MM.1S (cell line): ENCODE data around the gene CAV1.

Experiments
- DNase-seq: peaks from one replicate; pipeline ENCODE4 v3.0.0-alpha.2; 2015
- H2AFZ ChIP-seq: fragments of 300-600 bp; sonication (generic); 2 replicates; pipeline ENCODE4 v1.6.0; 2016; ENCODE audit warnings: antibody characterized with exemption, low read length
- H3F3A ChIP-seq: fragments of 300-600 bp; sonication (generic); 2 replicates; pipeline ENCODE4 v1.6.1; 2016; ENCODE audit warnings: mild to moderate bottlenecking, antibody characterized with exemption, low read length, moderate library complexity, mixed read lengths; ENCODE audit not compliant: insufficient read depth
- H3K27ac ChIP-seq: fragments of 300-600 bp; sonication (generic); 2 replicates; pipeline ENCODE4 v1.5.1; 2016; ENCODE audit warnings: mild to moderate bottlenecking, low read length
- H3K27me3 ChIP-seq: fragments of 300-600 bp; sonication (generic); replicated peaks from 2 replicates; pipeline ENCODE4 v1.6.0; 2016; ENCODE audit warnings: low read length; ENCODE audit not compliant: insufficient read depth
- H3K36me3 ChIP-seq: fragments of 300-600 bp; sonication (generic); replicated peaks from 2 replicates; pipeline ENCODE4 v1.6.1; 2016; ENCODE audit warnings: mild to moderate bottlenecking, low read length, mixed read lengths; ENCODE audit not compliant: insufficient read depth
- H3K4me1 ChIP-seq: fragments of 300-600 bp; sonication (generic); 2 replicates; pipeline ENCODE4 v1.6.1; 2016; ENCODE audit warnings: low read length, mixed read lengths
- H3K4me2 ChIP-seq: fragments of 300-600 bp; sonication (generic); 2 replicates; pipeline ENCODE4 v1.6.0; 2016; ENCODE audit warnings: low read depth, low read length
- H3K4me3 ChIP-seq: fragments of 300-600 bp; sonication (generic); 2 replicates; pipeline ENCODE4 v1.5.1; 2016; ENCODE audit warnings: low read length, mixed read lengths
- H3K79me2 ChIP-seq: fragments of 300-600 bp; sonication (generic); 2 replicates; pipeline ENCODE4 v1.6.1; 2016; ENCODE audit warnings: mixed run types, low read length, mixed read lengths
- H3K9ac ChIP-seq: fragments of 300-600 bp; sonication (generic); 2 replicates; pipeline ENCODE4 v1.6.1; 2016; ENCODE audit warnings: low read length, mixed read lengths
- H3K9me2 ChIP-seq: fragments of 300-600 bp; sonication (generic); replicated peaks from 2 replicates; pipeline ENCODE4 v1.6.1; 2016; ENCODE audit warnings: mild to moderate bottlenecking, low read length, mixed read lengths; ENCODE audit not compliant: insufficient read depth
- H3K9me3 ChIP-seq: fragments of 300-600 bp; sonication (generic); replicated peaks from 2 replicates; pipeline ENCODE4 v1.6.1; 2016; ENCODE audit warnings: mild to moderate bottlenecking, low read length, mixed read lengths; ENCODE audit not compliant: insufficient read depth
- H4K20me1 ChIP-seq: fragments of 300-600 bp; sonication (generic); 2 replicates; pipeline ENCODE4 v1.6.1; 2016; ENCODE audit warnings: mild to moderate bottlenecking, low read length, moderate library complexity, mixed read lengths; ENCODE audit not compliant: insufficient read depth
- CTCF ChIP-seq: fragments of 300-600 bp; sonication (generic); IDR thresholded peaks from 2 replicates; pipeline ENCODE4 v1.5.1; 2016; ENCODE audit warnings: antibody characterized with exemption, low read length, mixed read lengths
- EZH2 ChIP-seq: fragments of 300-600 bp; sonication (generic); optimal IDR thresholded peaks from 2 replicates; pipeline ENCODE3; 2017; ENCODE audit warnings: low read depth, mild to moderate bottlenecking, antibody characterized with exemption, low read length, mixed read lengths
- EZH2phosphoT487 ChIP-seq: fragments of 300-600 bp; sonication (generic); IDR thresholded peaks from 2 replicates; pipeline ENCODE4 v1.6.1; 2018; ENCODE audit warnings: antibody characterized with exemption, low read length

Gene CAV1

GRCh38 chr7:116592445-116592844, 67.6 kb downstream of the CAV1 start:
- Histone ChIP-seq H3K9ac (no peak overlapping the region), H3K27ac (no peak overlapping the region)

GRCh38 chr7:116593359-116594075, 68.7 kb downstream of the CAV1 start:
- Histone ChIP-seq H3K4me3 (no peak overlapping the region), H3K79me2 (no peaks in the 10 kb centered on the region), H3F3A (peaks cover 4% of the 10 kb centered on the region; the same call in 1 of the 2 replicates), H3K4me1 (peaks cover 12% of the 10 kb centered on the region), H3K27ac (no peak overlapping the region), H4K20me1 (no peaks in the 10 kb centered on the region), H2AFZ (no peak overlapping the region), H3K9ac (no peak overlapping the region), H3K9me2 (no peaks in the 10 kb centered on the region), H3K36me3 (no peaks in the 10 kb centered on the region), H3K9me3 (no peaks in the 10 kb centered on the region), H3K4me2 (no peak overlapping the region), H3K27me3 (no peaks in the 10 kb centered on the region)
- TF ChIP-seq EZH2phosphoT487 (no peak), CTCF (no peak), EZH2 (no peak)
- no peak for DNase-seq

More at GRCh38 chr7:116592445-116592844, 67.6 kb downstream of the CAV1 start:
- Histone ChIP-seq H3K9me2 (no peaks in the 10 kb centered on the region), H3K9me3 (no peaks in the 10 kb centered on the region), H3K4me3 (no peak overlapping the region), H3K4me1 (peaks cover 22% of the 10 kb centered on the region), H4K20me1 (no peaks in the 10 kb centered on the region), H3F3A (peaks cover 12% of the 10 kb centered on the region), H3K79me2 (no peaks in the 10 kb centered on the region), H3K27me3 (no peaks in the 10 kb centered on the region), H3K4me2 (no peak overlapping the region), H3K36me3 (no peaks in the 10 kb centered on the region), H2AFZ (no peak overlapping the region)
- DNase-seq, result no peak
- TF ChIP-seq EZH2, result no peak
- no peak for TF ChIP-seq EZH2phosphoT487
- no peak for TF ChIP-seq CTCF

GRCh38 chr7:116595063-116595462, 70.2 kb downstream of the CAV1 start:
- H4K20me1 ChIP-seq, result no peaks in the 10 kb centered on the region
- H3K9me2 ChIP-seq, result no peaks in the 10 kb centered on the region
- H3K9me3 ChIP-seq, result no peaks in the 10 kb centered on the region
- no peak overlapping the region for H3K4me3 ChIP-seq
- no peak overlapping the region for H2AFZ ChIP-seq
- H3K27me3 ChIP-seq, result no peaks in the 10 kb centered on the region
- no peak for DNase-seq
- H3K36me3 ChIP-seq, result no peaks in the 10 kb centered on the region
- no peaks in the 10 kb centered on the region for H3K79me2 ChIP-seq
- H3K4me1 ChIP-seq, result peaks cover 7% of the 10 kb centered on the region
- no peaks in the 10 kb centered on the region for H3F3A ChIP-seq
- no peak overlapping the region for H3K27ac ChIP-seq
- H3K9ac ChIP-seq, result no peak overlapping the region
- no peak for TF ChIP-seq EZH2phosphoT487
- TF ChIP-seq CTCF, result no peak
- TF ChIP-seq EZH2, result no peak
- no peak overlapping the region for H3K4me2 ChIP-seq
